HEK293 (cell line): Measurements from ENCODE around the gene RPEL1.
"Not testable (repeated sequence)": the region's sequence is repeated elsewhere in the genome, so short reads cannot be mapped to it uniquely, and the experiment has no call there.

Experiments
- CTCF ChIA-PET: fragments of 350-600 bp; formaldehyde crosslinking; extraction: SDS; loops from one replicate; lab custom pipeline; 2021; ENCODE audit warnings: antibody characterized with exemption; lab: Yijun Ruan, JAX
- POLR2A ChIA-PET: fragments of 300-600 bp; formaldehyde crosslinking; extraction: SDS; loops from one replicate; lab custom pipeline; 2020; ENCODE audit warnings: antibody characterized with exemption, inconsistent platforms; lab: Yijun Ruan, JAX
- H3K27ac ChIP-seq: fragments of 200-500 bp; sonication (Bioruptor generic); 2 replicates; pipeline ENCODE4 v1.5.1; 2014; ENCODE audit warnings: low read depth, low read length, control low read depth, inconsistent platforms; ENCODE audit errors: extremely low read depth
- H3K36me3 ChIP-seq, 2 experiments: fragments of 200-500 bp in 1 of 2; sonication (Bioruptor generic) in 1 of 2; 1 replicate in 1 of 2; 2 replicates in 1 of 2; pipeline ENCODE4 v1.5.1; 2014 to 2017; ENCODE audit warnings: inconsistent platforms in 2 of 2, low read length in 2 of 2; ENCODE audit not compliant: control insufficient read depth in 2 of 2, insufficient read depth in 1 of 2
- H3K4me1 ChIP-seq: fragments of 200-500 bp; sonication (Bioruptor generic); 2 replicates; pipeline ENCODE4 v1.5.1; 2014; ENCODE audit warnings: mild to moderate bottlenecking, low read length, inconsistent platforms; ENCODE audit not compliant: control insufficient read depth, insufficient read depth
- H3K4me3 ChIP-seq: 2 replicates; pipeline ENCODE4 v1.5.1; 2011; ENCODE audit warnings: low read depth, mild to moderate bottlenecking, control low read depth, low read length, moderate library complexity
- H3K9me3 ChIP-seq: fragments of 200-500 bp; sonication (Bioruptor generic); 2 replicates; pipeline ENCODE4 v1.5.1; 2014; ENCODE audit warnings: low read depth, low read length, inconsistent platforms; ENCODE audit not compliant: control insufficient read depth, insufficient read depth
- OVOL3 ChIP-seq: fragments of 450-650 bp; formaldehyde crosslinking; IDR thresholded peaks from 2 replicates; pipeline ENCODE4 v1.5.1; 2016; ENCODE audit warnings: missing biosample characterization, missing genetic modification characterization
- PRDM1 ChIP-seq: fragments of 450-650 bp; formaldehyde crosslinking; IDR thresholded peaks from 2 replicates; pipeline ENCODE4; 2016; ENCODE audit warnings: missing biosample characterization, missing genetic modification characterization
- REPIN1 ChIP-seq: fragments of 450-650 bp; formaldehyde crosslinking; IDR thresholded peaks from 2 replicates; pipeline ENCODE4 v1.5.1; 2017; ENCODE audit warnings: missing biosample characterization, missing genetic modification characterization, low read depth
- ZNF140 ChIP-seq: fragments of 450-650 bp; formaldehyde crosslinking; IDR thresholded peaks from 2 replicates; pipeline ENCODE4 v1.5.1; 2016; ENCODE audit warnings: missing biosample characterization, missing genetic modification characterization
- ZNF169 ChIP-seq: fragments of 450-650 bp; formaldehyde crosslinking; IDR thresholded peaks from 2 replicates; pipeline ENCODE4 v1.5.1; 2016; ENCODE audit warnings: missing biosample characterization, missing genetic modification characterization
- ZNF214 ChIP-seq: fragments of 450-650 bp; formaldehyde crosslinking; IDR thresholded peaks from 2 replicates; pipeline ENCODE4 v1.5.1; 2017; ENCODE audit warnings: missing biosample characterization, mild to moderate bottlenecking, missing genetic modification characterization, borderline replicate concordance
- ZNF350 ChIP-seq: fragments of 450-650 bp; formaldehyde crosslinking; IDR thresholded peaks from 2 replicates; pipeline ENCODE4 v1.5.0; 2017; ENCODE audit warnings: missing biosample characterization, mild to moderate bottlenecking, missing genetic modification characterization
- ZNF423 ChIP-seq: fragments of 450-650 bp; formaldehyde crosslinking; IDR thresholded peaks from 2 replicates; pipeline ENCODE4 v1.5.1; 2016; ENCODE audit warnings: missing biosample characterization, missing genetic modification characterization
- ZNF48 ChIP-seq: fragments of 450-650 bp; formaldehyde crosslinking; IDR thresholded peaks from 2 replicates; pipeline ENCODE4 v1.5.1; 2016; ENCODE audit warnings: missing biosample characterization, missing genetic modification characterization
- ZNF529 ChIP-seq: fragments of 450-650 bp; formaldehyde crosslinking; IDR thresholded peaks from 2 replicates; pipeline ENCODE4 v1.5.1; 2017; ENCODE audit warnings: missing genetic modification characterization, missing biosample characterization; ENCODE audit not compliant: insufficient replicate concordance
- ZNF600 ChIP-seq: fragments of 450-650 bp; formaldehyde crosslinking; IDR thresholded peaks from 2 replicates; pipeline ENCODE4 v1.5.1; 2016; ENCODE audit warnings: missing biosample characterization, missing genetic modification characterization
- ZNF621 ChIP-seq: fragments of 450-650 bp; formaldehyde crosslinking; IDR thresholded peaks from 2 replicates; pipeline ENCODE4 v1.5.1; 2017; ENCODE audit warnings: missing biosample characterization, missing genetic modification characterization
- ZNF660 ChIP-seq: fragments of 450-650 bp; IDR thresholded peaks from 2 replicates; pipeline ENCODE4 v1.5.1; 2018; ENCODE audit warnings: missing biosample characterization, mild to moderate bottlenecking, missing genetic modification characterization
- ZNF707 ChIP-seq: fragments of 450-650 bp; formaldehyde crosslinking; IDR thresholded peaks from 2 replicates; pipeline ENCODE4 v1.5.1; 2016; ENCODE audit warnings: missing biosample characterization, missing genetic modification characterization
- ZNF792 ChIP-seq: fragments of 450-650 bp; formaldehyde crosslinking; IDR thresholded peaks from 2 replicates; pipeline ENCODE4 v1.5.1; 2016; ENCODE audit warnings: missing biosample characterization, missing genetic modification characterization
- ZNF837 ChIP-seq: fragments of 450-650 bp; formaldehyde crosslinking; IDR thresholded peaks from 2 replicates; pipeline ENCODE4 v1.5.1; 2016; ENCODE audit warnings: missing biosample characterization, missing genetic modification characterization
- ZSCAN30 ChIP-seq: fragments of 450-650 bp; IDR thresholded peaks from 2 replicates; pipeline ENCODE4 v1.5.1; 2018; ENCODE audit warnings: missing biosample characterization, mild to moderate bottlenecking, missing genetic modification characterization, moderate library complexity
- TF ChIP-seq, protein P1 (sequence below): fragments of 450-650 bp; formaldehyde crosslinking; IDR thresholded peaks from 2 replicates; pipeline ENCODE4 v1.5.1; 2016; ENCODE audit warnings: missing biosample characterization, missing genetic modification characterization
- TF ChIP-seq, protein P2 (sequence below): IDR thresholded peaks from 2 replicates; pipeline ENCODE4 v1.6.1; 2011; ENCODE audit warnings: mild to moderate bottlenecking, low read depth, low read length, borderline replicate concordance
- TF ChIP-seq, protein P3 (sequence below): sonication (generic); formaldehyde crosslinking; IDR thresholded peaks from 2 replicates; pipeline ENCODE4 v1.8.1; 2022; ENCODE audit warnings: mild to moderate bottlenecking, moderate library complexity, missing genetic modification reagents
- TF ChIP-seq, protein P4 (sequence below): fragments of 450-650 bp; formaldehyde crosslinking; IDR thresholded peaks from 2 replicates; pipeline ENCODE4 v1.5.1; 2017; ENCODE audit warnings: missing biosample characterization, missing genetic modification characterization

RPEL1 gene

DNA sequence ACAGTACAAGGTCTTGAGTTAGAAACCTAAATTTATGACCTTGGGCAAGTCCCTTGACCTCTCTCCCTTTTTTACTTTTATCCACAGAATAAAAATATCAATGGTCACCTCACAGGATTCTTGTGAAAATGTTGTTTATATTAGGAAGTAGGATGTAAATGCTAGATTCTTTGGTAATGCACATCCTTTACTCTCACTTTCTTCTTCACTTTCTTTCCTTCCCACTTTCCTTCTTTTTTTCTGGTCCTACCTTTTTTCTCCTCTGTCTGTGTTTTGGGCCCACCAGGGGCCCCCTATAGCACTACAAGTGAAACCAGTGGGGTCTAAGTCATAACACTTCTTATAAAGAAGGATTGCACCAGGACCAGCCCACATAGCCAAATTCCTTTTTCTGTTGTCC lies 12.1 kb downstream of the RPEL1 start:
- peak; percentile 96 for TF ChIP-seq PRDM1 (tag by site-specific recombination)
- TF ChIP-seq ZNF350 (tag by site-specific recombination), result no peak
- TF ChIP-seq ZNF48 (tag by site-specific recombination), result no peak
- no peak overlapping the region for H3K4me3 ChIP-seq
- no peaks in the 10 kb centered on the region for H3K36me3 ChIP-seq
- H3K4me1 ChIP-seq, result no peaks in the 10 kb centered on the region
- no peaks in the 10 kb centered on the region for H3K9me3 ChIP-seq
- no peak overlapping the region for H3K27ac ChIP-seq
- ChIA-PET CTCF (interaction anchor here (1.0 kb wide), 1 partner anchor 11 kb away, joined by 3 read pairs; no protein-coding TSS in a partner anchor), POLR2A (no interaction called here)

DNA sequence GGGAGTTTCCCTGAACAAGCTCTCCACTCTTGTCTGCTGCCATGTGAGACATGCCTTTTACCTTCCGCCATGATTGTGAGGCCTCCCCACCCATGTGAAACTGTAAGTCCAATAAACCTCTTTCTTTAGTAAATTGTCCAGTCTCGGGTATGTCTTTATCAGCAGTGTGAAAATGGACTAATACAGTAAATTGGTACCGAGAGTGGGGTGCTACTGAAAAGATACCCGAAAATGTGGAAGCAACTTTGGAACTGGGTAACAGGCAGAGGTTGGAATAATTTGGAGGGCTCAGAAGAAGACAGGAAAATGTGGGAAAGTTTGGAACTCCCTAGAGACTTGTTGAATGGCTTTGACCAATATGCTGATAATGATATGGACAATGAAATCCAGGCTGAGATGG lies 13.2 kb downstream of the RPEL1 start:
- H3K27ac ChIP-seq, H3K9me3 ChIP-seq, POLR2A ChIA-PET, H3K4me3 ChIP-seq, CTCF ChIA-PET, H3K36me3 ChIP-seq, H3K4me1 ChIP-seq: not testable (repeated sequence)
- TF ChIP-seq ZNF707 (tag by site-specific recombination), result peak; percentile 91

DNA sequence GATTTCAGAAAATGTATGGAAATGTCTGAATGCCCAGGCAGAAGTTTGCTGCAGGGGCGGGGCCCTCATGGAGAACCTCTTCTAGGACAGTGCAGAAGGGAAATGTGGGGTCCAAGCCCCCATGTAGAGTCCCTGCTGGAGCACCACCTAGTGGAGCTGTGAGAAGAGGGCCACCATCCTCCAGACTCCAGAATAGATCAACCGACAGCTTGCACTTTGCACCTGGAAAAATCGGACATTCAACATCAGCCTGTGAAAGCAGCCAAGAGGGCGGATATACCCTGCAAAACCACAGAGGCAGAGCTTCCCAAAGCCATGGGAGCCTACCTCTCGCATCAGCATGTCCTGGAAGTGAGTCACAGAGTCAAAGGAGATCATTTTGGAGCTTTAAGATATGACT lies 14.3 kb downstream of the RPEL1 start:
- CTCF ChIA-PET, result no interaction called here
- TF ChIP-seq ZNF600 (tag by site-specific recombination), result no peak
- TF ChIP-seq ZNF140 (tag by site-specific recombination), result no peak
- TF ChIP-seq, protein P1, sequence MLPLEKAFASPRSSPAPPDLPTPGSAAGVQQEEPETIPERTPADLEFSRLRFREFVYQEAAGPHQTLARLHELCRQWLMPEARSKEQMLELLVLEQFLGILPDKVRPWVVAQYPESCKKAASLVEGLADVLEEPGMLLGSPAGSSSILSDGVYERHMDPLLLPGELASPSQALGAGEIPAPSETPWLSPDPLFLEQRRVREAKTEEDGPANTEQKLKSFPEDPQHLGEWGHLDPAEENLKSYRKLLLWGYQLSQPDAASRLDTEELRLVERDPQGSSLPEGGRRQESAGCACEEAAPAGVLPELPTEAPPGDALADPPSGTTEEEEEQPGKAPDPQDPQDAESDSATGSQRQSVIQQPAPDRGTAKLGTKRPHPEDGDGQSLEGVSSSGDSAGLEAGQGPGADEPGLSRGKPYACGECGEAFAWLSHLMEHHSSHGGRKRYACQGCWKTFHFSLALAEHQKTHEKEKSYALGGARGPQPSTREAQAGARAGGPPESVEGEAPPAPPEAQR (tag by site-specific recombination), result no peak
- no peak for TF ChIP-seq ZNF169 (tag by site-specific recombination)
- TF ChIP-seq ZNF837 (tag by site-specific recombination), result no peak
- TF ChIP-seq, all 188 proteins: peak for 0
- Histone ChIP-seq H3K27ac (no peak overlapping the region), H3K4me1 (no peaks in the 10 kb centered on the region), H3K4me3 (no peak overlapping the region), H3K9me3 (no peaks in the 10 kb centered on the region), H3K36me3 (no peaks in the 10 kb centered on the region)
- POLR2A ChIA-PET, result no interaction called here

DNA sequence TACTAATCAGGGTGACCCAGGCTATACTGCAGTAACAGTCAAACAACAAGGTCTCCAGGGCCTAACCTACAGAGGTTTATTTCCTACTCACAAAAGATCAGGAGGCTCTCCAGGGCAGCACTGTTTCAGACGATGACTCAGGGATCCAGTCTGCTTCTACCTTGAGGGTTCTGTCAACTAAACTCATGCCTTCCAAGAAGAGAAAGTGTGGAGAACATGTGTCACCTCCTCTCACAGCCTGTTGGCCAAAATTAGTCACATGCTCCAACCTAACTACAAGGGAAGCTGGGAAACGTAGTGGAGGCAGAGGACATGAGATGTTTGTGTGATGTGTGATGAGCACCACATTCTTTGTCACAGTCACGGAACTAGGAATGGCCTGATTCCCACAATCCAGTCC lies 16.5 kb downstream of the RPEL1 start:
- CTCF ChIA-PET, result interaction anchor here (0.5 kb wide), 1 partner anchor 16 kb away, joined by 3 read pairs; no protein-coding TSS in a partner anchor

More for the DNA sequence above, 16.5 kb downstream of the RPEL1 start:
- TF ChIP-seq REPIN1 (tag by site-specific recombination) (no peak), ZNF423 (no peak), ZNF792 (tag by site-specific recombination) (no peak), ZNF529 (tag by site-specific recombination) (no peak), ZNF660 (tag by site-specific recombination) (no peak), ZSCAN30 (tag by site-specific recombination) (no peak), PRDM1 (tag by site-specific recombination) (no peak), OVOL3 (tag by site-specific recombination) (no peak), ZNF621 (no peak), ZNF214 (no peak)
- TF ChIP-seq, protein P2, sequence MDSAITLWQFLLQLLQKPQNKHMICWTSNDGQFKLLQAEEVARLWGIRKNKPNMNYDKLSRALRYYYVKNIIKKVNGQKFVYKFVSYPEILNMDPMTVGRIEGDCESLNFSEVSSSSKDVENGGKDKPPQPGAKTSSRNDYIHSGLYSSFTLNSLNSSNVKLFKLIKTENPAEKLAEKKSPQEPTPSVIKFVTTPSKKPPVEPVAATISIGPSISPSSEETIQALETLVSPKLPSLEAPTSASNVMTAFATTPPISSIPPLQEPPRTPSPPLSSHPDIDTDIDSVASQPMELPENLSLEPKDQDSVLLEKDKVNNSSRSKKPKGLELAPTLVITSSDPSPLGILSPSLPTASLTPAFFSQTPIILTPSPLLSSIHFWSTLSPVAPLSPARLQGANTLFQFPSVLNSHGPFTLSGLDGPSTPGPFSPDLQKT, result no peak
- TF ChIP-seq, protein P3, sequence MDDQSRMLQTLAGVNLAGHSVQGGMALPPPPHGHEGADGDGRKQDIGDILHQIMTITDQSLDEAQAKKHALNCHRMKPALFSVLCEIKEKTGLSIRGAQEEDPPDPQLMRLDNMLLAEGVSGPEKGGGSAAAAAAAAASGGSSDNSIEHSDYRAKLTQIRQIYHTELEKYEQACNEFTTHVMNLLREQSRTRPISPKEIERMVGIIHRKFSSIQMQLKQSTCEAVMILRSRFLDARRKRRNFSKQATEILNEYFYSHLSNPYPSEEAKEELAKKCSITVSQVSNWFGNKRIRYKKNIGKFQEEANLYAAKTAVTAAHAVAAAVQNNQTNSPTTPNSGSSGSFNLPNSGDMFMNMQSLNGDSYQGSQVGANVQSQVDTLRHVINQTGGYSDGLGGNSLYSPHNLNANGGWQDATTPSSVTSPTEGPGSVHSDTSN (CRISPR knock-in tag), result no peak
- TF ChIP-seq, protein P4, sequence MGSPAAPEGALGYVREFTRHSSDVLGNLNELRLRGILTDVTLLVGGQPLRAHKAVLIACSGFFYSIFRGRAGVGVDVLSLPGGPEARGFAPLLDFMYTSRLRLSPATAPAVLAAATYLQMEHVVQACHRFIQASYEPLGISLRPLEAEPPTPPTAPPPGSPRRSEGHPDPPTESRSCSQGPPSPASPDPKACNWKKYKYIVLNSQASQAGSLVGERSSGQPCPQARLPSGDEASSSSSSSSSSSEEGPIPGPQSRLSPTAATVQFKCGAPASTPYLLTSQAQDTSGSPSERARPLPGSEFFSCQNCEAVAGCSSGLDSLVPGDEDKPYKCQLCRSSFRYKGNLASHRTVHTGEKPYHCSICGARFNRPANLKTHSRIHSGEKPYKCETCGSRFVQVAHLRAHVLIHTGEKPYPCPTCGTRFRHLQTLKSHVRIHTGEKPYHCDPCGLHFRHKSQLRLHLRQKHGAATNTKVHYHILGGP (tag by site-specific recombination), result no peak
- POLR2A ChIA-PET, result no interaction called here
- Histone ChIP-seq H3K4me3 (no peak overlapping the region), H3K9me3 (no peaks in the 10 kb centered on the region), H3K36me3 (no peaks in the 10 kb centered on the region), H3K27ac (no peak overlapping the region), H3K4me1 (no peaks in the 10 kb centered on the region)
